OCI-LY1 (cell line): ENCODE measurements around the gene TP53TG3D.
"Not testable (repeated sequence)": the region's sequence is repeated elsewhere in the genome, so short reads cannot be mapped to it uniquely, and the experiment has no call there.

Experiments
- EZH2 ChIP-seq: fragments of 200-600 bp; sonication (generic), shearing (Covaris generic); IDR thresholded peaks from 2 replicates; pipeline ENCODE4 v1.8.0; 2017; ENCODE audit warnings: borderline replicate concordance, mixed run types, mild to moderate bottlenecking, antibody characterized with exemption, low read length, moderate library complexity, mixed read lengths
- TF ChIP-seq, protein P1 (sequence below): fragments of 200-600 bp; sonication (generic), shearing (Covaris generic); IDR thresholded peaks from 2 replicates; pipeline ENCODE4 v1.5.1; 2017; ENCODE audit warnings: mild to moderate bottlenecking, antibody characterized with exemption, low read length, moderate library complexity, mixed read lengths

DNA sequence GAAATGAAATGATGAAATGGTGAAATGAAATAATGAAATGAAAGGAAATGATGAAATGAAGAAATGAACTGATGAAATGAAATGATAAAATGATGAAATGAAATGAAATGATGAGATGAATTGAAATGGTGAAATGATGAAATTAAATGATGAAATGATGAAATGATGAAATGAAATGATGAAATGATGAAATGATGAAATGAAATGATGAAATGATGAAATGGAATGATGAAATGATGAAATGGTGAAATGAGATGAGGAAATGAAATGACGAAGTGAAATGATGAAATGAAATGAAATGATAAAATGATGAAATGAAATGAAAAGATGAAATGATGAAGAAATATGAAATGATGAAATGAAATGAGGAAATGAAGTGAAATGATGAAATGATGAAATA lies 28.8 kb downstream of the TP53TG3D start:
- TF ChIP-seq, protein P1, sequence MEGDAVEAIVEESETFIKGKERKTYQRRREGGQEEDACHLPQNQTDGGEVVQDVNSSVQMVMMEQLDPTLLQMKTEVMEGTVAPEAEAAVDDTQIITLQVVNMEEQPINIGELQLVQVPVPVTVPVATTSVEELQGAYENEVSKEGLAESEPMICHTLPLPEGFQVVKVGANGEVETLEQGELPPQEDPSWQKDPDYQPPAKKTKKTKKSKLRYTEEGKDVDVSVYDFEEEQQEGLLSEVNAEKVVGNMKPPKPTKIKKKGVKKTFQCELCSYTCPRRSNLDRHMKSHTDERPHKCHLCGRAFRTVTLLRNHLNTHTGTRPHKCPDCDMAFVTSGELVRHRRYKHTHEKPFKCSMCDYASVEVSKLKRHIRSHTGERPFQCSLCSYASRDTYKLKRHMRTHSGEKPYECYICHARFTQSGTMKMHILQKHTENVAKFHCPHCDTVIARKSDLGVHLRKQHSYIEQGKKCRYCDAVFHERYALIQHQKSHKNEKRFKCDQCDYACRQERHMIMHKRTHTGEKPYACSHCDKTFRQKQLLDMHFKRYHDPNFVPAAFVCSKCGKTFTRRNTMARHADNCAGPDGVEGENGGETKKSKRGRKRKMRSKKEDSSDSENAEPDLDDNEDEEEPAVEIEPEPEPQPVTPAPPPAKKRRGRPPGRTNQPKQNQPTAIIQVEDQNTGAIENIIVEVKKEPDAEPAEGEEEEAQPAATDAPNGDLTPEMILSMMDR: not testable (repeated sequence)
- not testable (repeated sequence) for TF ChIP-seq EZH2
